ENCODE measurements around the gene TP53I11. TPM values are rescaled to one million over a fixed set of nuclear protein-coding genes. Genes with fewer than 3 reads are reported as not detected.

TP53I11 gene
- total RNA-seq, 1 experiment from 2014 or later = 46.9 TPM

DNA sequence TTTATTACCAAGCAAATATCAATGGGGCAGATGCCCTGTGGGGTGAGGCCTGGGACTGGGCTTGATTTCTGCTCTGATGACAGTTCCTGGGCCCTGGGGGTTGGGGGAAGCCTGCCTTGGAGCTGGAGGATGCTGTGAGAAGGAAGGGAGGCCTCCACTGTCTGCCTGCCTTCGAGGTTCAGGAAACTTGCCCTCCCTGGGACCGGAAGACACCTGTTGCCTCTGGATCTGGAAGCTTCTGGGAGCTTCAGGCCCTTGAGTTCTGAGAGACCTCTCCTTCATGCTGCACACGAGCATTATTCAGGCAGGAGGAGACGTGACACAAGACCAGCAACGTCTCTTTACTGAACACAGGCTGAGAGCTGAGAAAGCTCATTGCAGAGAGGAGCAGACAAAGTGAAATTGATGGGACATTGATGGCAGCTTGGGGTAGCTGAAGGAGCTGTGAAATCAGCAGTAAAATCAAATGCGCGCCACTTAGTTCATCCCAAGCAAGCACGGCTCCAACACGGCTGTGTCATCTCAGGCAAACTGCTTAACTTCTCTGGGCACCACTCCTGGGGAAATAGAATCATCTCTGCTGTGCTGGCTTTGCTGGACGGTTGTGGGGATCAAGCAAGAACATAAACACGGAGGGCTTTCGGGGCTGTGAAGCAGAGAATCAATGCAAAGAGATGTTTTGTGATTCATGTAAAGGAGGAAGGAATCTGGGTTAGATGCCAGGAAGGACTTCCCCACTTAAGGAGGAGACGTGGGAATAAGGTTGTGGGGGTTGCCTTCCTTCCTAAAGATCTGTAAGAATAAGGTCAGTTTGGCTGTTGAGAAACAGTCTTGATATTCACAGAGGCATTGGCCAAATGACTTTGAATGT, 64.5 kb downstream of the TP53I11 start:
- DNase-seq (ENCODE audit: low read depth, low spot score) (no peak), ATAC-seq (no peak)
- ChIA-PET RAD21 (ENCODE audit: low non-redundant PET in 1 of 2, low total read pairs in 2 of 2, uncharacterized antibody in 2 of 2, unreplicated experiment in 2 of 2) (no interaction called here), POLR2A (interaction anchor here (0.9 kb wide), 1 partner anchor 10 kb away, joined by 3 read pairs; no protein-coding TSS in a partner anchor), CTCF (interaction anchor here (1.3 kb wide), 1 partner anchor 25 kb away, joined by 3 read pairs; no protein-coding TSS in a partner anchor)
- Histone ChIP-seq H3K27me3 (ENCODE audit: insufficient read depth, low read length) (no peaks in the 10 kb centered on the region), H3K27ac (ENCODE audit: low read depth, low read length) (no peak overlapping the region), H3K4me2 (ENCODE audit: low read length) (no peak overlapping the region), H3K4me3 (replicated peaks in 1 of 2; ENCODE audit: low read depth in 1 of 2, low read length in 2 of 2) (no peak overlapping the region), H3K9me2 (ENCODE audit: insufficient read depth) (no peaks in the 10 kb centered on the region), H4K20me1 (ENCODE audit: insufficient read depth) (no peaks in the 10 kb centered on the region), H3K9ac (ENCODE audit: low read length) (no peak overlapping the region), H3K36me3 (ENCODE audit: control insufficient read depth in 1 of 2, insufficient read depth in 2 of 2, low read length in 2 of 2) (no peaks in the 10 kb centered on the region), H2AFZ (ENCODE audit: low read depth, low read length, poor library complexity, severe bottlenecking) (no peak overlapping the region), H3K4me1 (ENCODE audit: control insufficient read depth in 1 of 2, insufficient read depth in 2 of 2, low read length in 2 of 2) (peaks cover 0 to 14% of the 10 kb centered on the region in 2 experiments; a peak in 2 of 4 replicates), H3K79me2 (ENCODE audit: insufficient read depth, low read length) (no peaks in the 10 kb centered on the region), H3K9me3 (ENCODE audit: control insufficient read depth in 1 of 2, insufficient read depth in 1 of 2, low read depth in 1 of 2, low read length in 2 of 2) (no peaks in the 10 kb centered on the region)
- no TSS peak for BruUV-seq (replicated peaks)
- TF ChIP-seq CBX3 (IDR thresholded peaks at IDR 0.05; ENCODE audit: low read depth) (no peak), YY1 (IDR thresholded peaks at IDR 0.05; ENCODE audit: extremely low read depth, insufficient replicate concordance, low read depth, low read length) (no peak), REST (IDR thresholded peaks at IDR 0.05; ENCODE audit: low read depth) (no peak)
- intact Hi-C loops (cut with micrococcal nuclease) = no loop called here

All from HCT116 (cell line).